GM12865 (cell line): ENCODE results near the gene PPP6R3.

Experiments
- DNase-seq: peaks from one replicate; pipeline ENCODE4 v3.0.0; 2010; ENCODE audit warnings: low read depth
- H3K4me3 ChIP-seq: 2 replicates; pipeline ENCODE4 v1.5.1; 2011; ENCODE audit warnings: mild to moderate bottlenecking, low read depth, low read length, control low read depth
- TF ChIP-seq, protein P1 (sequence below): IDR thresholded peaks from 2 replicates; pipeline ENCODE4 v1.5.1; 2011; ENCODE audit warnings: low read length, control low read depth, low read depth, inconsistent platforms; ENCODE audit not compliant: insufficient read depth; ENCODE audit errors: missing control alignments

PPP6R3 gene

DNA sequence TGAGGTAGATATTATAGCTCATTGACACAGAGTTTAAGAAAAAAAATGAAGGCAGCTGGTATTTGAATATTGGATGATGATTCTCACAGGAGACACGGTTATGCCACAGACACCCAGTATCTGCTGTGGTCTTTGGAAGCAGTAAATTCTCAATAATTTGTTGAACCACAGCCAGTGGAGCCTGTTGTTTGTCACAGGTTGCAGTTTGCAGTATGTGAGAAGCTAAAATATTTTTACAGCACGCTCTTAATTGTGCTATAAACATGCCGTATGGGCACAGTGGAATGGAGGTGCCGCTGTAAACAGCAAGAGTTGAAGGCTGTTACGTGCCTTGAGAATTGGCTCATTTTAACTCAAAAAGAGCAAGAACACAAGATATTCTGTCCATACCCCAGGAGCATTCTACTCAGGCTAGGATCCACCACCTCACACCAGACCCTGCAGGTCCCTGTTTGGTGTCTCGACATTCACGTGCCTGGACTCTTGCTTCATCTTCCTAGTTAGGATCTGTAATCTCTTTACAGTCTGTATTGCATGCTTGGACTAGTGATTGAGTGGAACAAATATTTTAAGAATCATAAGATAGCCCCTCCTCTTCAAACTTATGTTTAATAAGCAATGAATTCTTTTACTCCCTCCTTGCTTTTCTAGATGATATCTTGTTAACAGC lies 129.1 kb downstream of the PPP6R3 start:
- TF ChIP-seq, protein P1, sequence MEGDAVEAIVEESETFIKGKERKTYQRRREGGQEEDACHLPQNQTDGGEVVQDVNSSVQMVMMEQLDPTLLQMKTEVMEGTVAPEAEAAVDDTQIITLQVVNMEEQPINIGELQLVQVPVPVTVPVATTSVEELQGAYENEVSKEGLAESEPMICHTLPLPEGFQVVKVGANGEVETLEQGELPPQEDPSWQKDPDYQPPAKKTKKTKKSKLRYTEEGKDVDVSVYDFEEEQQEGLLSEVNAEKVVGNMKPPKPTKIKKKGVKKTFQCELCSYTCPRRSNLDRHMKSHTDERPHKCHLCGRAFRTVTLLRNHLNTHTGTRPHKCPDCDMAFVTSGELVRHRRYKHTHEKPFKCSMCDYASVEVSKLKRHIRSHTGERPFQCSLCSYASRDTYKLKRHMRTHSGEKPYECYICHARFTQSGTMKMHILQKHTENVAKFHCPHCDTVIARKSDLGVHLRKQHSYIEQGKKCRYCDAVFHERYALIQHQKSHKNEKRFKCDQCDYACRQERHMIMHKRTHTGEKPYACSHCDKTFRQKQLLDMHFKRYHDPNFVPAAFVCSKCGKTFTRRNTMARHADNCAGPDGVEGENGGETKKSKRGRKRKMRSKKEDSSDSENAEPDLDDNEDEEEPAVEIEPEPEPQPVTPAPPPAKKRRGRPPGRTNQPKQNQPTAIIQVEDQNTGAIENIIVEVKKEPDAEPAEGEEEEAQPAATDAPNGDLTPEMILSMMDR: no peak
- H3K4me3 ChIP-seq: no peak overlapping the region
- no peak for DNase-seq

DNA sequence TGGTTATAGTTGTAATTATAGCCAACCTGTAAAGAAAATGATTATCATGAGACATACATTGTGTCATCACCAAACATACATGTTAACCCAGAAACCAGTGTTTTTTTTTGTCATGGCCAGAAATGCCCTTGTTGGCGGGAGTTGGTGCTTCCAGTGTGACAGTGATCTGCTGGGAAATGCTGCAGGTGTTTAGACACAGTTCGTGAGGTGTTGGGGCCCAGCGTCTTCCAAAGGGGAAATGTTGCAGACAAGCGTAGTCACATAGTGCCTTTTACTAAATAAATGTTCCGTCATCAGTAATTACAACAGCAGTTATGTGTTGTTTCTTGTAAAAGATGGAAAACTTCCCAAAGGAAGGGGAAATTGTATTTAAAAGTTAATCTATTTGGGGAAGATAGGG lies 131.2 kb downstream of the PPP6R3 start:
- no peak for DNase-seq
- TF ChIP-seq, protein P1: no peak
- no peak overlapping the region for H3K4me3 ChIP-seq

DNA sequence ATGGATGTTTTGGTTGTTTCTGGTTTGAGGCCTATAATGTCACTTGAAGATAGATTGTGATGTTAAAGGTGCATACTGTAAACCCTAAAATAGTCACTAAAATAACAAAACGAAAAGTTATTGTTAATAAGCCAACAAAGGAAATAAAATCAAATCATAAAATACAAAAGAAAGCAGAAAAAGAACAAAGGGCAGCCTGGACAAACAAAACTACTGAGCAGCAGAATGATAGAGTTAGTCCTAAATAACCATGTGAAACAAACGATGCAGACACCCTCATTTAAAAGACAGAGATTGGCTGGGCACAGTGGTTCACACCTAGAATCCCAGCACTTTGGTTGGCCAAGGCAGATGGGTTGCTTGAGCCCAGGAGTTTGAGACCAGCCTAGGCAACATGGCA lies 132.9 kb downstream of the PPP6R3 start:
- no peak for DNase-seq
- TF ChIP-seq, protein P1: no peak
- no peak overlapping the region for H3K4me3 ChIP-seq

DNA sequence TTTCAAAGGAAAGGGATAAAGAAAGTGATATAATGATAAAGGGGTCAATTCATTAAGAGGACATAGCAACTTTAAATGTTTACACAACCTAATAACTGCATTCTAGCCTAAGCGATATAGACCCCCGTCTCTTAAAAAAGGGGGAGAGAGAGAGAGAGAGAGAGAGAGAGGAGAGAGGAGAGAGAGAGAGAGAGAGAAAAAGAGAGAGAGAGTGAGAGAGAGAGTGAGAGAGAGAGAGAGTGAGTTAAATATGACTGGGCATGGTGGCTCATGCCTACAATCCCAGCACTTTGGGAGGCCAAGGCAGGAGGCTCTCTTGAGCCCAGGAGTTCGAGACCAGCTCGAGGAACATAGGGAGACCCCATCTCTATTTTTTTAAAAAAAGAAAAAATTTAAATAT lies 133.6 kb downstream of the PPP6R3 start:
- H3K4me3 ChIP-seq: no peak overlapping the region
- TF ChIP-seq, protein P1: no peak
- no peak for DNase-seq

GRCh38 chr11:68596231-68596630 lies 135.7 kb downstream of the PPP6R3 start:
- DNase-seq: no peak
- TF ChIP-seq, protein P1: no peak

GRCh38 chr11:68598816-68599653 lies 138.5 kb downstream of the PPP6R3 start:
- no peak for DNase-seq
- TF ChIP-seq, protein P1: no peak
- no peak overlapping the region for H3K4me3 ChIP-seq

More at GRCh38 chr11:68596231-68596630, 135.7 kb downstream of the PPP6R3 start:
- H3K4me3 ChIP-seq: no peak overlapping the region
